Measurements from ENCODE around the gene ZFAND2A.

DNA sequence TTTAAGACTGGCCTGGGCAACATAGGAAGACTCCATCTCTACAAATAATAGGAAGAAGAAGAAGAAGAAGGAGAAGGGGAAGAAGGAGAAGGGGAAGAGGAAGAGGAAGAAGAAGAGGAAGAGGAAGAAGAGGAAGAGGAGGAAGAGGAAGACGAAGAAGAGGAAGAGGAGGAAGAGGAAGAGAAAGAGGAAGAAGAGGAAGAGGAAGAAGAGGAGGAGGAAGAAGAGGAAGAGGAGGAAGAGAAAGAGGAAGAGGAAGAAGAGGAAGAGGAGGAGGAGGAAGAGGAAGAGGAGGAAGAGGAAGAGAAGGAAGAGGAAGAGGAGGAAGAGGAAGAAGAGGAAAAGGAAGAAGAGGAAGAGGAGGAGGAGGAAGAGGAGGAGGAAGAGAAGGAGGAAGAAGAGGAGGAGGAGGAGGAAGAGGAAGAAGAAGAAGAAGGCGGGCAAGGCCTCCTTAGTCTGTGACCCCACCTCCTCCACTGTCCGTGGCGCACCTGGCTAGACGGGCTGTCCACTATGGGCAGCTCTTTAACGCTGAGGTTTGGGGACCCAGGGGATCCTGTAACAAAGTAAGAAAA, 28.8 kb upstream of the ZFAND2A start:
- TF ChIP-seq, protein P1, sequence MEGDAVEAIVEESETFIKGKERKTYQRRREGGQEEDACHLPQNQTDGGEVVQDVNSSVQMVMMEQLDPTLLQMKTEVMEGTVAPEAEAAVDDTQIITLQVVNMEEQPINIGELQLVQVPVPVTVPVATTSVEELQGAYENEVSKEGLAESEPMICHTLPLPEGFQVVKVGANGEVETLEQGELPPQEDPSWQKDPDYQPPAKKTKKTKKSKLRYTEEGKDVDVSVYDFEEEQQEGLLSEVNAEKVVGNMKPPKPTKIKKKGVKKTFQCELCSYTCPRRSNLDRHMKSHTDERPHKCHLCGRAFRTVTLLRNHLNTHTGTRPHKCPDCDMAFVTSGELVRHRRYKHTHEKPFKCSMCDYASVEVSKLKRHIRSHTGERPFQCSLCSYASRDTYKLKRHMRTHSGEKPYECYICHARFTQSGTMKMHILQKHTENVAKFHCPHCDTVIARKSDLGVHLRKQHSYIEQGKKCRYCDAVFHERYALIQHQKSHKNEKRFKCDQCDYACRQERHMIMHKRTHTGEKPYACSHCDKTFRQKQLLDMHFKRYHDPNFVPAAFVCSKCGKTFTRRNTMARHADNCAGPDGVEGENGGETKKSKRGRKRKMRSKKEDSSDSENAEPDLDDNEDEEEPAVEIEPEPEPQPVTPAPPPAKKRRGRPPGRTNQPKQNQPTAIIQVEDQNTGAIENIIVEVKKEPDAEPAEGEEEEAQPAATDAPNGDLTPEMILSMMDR (IDR thresholded peaks at IDR 0.05; ENCODE audit: control extremely low read depth in 1 of 3, insufficient read depth in 1 of 3, low read depth in 1 of 3, low read length in 3 of 3), result no peak
- TF ChIP-seq BRCA1 (IDR thresholded peaks at IDR 0.05; ENCODE audit: low read depth, low read length), result no peak
